Suppressor macrophage (primary cell): ENCODE measurements around the gene EEIG2.
A peak's percentile ranks its signal among the peaks of the same experiment; 100 is the strongest.

Experiments used
- DNase-seq, 4 experiments: peaks; one replicate each; pipeline ENCODE4 v3.0.0-alpha.2; 2020 to 2022

The EEIG2 gene

DNA sequence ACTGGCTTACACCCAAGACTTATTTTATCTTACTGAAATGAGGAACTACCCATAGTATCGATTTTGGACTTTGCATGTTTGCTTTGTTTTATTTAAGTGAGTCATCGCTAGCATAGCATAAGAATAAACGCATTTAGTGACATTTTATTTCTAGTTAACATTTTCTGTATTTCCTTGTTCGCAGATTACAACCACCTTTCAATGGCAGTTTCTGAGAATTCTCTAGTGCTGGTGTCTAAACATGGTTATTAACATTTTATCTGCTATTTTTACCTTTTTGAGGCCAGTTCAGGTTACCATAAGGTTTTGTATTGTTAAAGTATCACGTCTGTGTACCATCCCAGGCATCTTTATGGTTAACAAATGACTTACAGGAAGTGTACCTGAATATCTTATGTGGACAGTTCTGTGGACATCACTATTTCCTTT lies 24.5 kb downstream of the EEIG2 start:
- DNase-seq, result peak in 2 of 4 experiments; percentile 58 to 65

DNA sequence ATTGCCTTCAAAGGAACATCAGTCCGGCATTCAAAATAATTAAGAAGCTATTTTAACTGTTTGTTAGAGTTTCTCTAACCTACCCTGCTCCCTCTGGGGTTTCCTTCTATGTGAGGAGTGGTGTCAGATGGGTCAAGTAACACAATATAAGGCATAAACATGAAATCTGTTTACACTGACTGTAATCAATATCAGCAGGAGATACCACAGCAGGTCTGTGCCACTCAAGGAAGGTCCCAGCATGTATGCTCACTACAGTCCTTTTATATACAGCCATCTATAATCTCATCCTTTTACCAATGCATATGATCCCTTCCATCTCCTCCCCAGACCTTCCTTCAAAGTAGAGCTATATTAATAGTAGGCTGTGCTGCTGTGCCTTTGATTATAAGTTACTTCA lies 25.4 kb downstream of the EEIG2 start:
- DNase-seq, result no peak

DNA sequence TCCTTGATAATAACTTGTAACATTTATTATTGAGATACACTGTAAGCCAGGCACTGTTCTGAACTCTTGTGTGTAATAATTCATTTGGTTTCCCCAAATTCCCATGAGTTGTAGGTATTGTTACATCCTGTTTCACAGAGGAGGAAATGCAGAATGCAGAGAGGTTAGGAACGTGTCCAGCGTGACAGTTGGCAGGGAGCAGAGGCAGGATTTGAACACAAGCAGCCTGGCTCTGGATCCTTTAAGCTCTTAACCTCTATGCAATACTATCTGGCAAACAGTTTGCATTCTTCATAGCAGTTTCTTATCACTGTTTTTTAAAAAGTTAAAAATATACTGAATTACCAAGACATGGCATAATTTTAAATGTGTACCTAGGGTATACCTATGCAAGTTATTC lies 30.5 kb downstream of the EEIG2 start:
- peak in 3 of 4 experiments; percentile 25 to 31 (median 28) for DNase-seq

DNA sequence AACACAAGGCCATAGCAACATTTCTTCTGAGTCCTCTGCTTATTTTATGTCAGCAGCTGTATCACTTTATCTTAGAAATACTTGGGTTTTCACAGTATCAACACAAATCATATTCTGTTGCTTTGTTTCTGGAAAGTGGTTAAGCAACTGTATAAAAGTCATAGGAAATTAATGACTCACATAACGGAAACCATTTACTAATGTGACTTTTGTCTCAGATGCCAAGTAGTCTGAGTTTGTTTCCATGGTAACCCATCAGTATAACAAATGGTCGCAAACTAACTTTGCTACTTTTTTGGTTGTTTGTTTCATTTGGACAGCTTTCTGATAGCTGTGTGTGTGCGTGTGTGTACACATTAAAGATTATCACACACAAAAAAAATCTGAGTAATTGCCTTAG lies 31.1 kb downstream of the EEIG2 start:
- peak; percentile 38 to 92 (median 64) for DNase-seq

DNA sequence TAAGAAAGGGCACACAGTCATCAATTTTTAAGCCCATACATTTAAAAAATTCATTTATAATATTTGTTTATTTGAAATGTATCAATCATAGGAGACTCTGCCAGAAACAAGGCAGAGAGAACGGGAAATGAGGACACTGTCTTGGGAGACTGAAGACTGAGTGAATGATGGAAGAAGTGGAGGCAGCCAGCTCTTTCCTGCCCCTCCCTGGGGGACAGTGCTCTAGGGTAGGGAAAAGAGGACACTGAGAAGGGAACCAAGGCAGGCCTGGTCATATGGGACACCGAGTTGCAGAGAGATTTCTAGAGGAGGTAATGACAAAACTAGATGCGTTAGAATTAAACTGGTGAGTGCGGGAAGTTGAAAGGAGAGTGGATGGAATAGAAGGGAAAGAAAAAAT lies 31.6 kb downstream of the EEIG2 start:
- DNase-seq, result peak; percentile 26 to 53 (median 39)

DNA sequence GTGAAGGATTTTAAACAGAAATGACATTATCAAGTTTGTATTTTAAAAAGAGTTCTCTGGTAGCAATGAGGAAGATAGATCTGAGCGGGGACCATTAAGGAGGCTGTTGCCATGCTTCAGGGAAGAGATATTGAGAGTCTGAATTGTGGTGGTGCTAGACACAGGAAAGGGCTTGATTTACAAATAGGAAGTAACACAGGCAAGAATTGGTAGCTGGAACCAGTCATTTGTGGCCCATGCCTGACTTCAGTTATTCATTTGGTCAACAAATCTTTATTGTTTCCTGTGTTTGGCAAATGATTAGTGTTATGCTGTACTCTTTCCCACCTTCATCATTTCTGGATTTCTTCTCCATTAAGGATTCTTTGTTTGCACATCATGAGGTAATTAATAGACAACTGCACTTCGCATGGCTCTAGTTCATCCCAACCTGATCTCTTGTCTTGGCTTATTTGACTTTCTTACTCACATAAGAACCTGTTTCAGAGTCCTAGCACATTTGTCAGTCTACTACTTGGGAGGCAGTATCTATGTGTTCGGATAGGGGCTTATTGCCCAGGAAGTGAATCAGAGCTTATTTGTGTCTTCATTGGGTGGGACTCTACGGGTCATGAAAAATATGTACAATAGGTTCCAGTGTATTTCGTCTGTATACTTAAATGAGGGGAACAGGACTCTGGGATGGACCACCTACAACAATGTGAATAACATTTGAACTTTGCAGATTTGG lies 32.3 kb downstream of the EEIG2 start:
- DNase-seq, result peak; percentile 18 to 66 (median 49)

DNA sequence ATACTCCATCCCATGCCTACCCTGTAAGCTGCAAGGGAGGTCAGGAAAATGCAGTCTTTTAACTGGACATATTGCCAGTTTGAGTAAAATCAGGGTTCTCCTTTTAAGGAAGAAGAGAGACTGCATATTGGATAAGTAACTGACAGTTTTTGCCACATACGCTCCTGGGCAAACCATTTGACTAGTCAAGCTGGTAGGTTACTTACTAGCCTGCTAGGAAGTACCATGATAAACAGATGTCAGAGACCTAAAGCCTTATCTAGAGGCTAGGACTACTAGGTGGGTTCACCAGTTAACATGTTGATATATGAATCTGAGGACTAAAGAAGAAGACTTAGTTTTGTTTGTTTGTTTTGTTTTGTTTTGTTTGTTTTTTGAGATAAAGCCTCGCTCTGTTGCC lies 33.5 kb downstream of the EEIG2 start:
- no peak for DNase-seq

DNA sequence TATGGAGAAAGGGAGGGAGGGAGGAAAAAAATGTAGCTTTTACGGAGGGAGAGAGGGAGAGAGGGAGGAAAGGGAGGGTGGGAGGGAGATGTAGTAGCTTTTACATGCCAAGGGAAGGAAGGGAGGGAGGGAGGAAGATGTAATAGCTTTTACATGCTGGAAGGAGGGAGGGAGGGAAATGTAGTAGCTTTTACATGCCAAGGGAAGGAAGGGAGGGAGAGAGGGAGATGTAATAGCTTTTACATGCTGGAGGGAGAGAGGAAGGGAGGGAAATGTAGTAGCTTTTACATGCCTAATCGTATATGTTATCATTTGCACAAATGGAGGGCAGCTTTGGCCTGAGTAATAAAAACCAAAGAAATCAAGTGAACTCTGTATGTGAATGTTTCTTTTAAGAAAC lies 35.6 kb downstream of the EEIG2 start:
- no peak for DNase-seq

DNA sequence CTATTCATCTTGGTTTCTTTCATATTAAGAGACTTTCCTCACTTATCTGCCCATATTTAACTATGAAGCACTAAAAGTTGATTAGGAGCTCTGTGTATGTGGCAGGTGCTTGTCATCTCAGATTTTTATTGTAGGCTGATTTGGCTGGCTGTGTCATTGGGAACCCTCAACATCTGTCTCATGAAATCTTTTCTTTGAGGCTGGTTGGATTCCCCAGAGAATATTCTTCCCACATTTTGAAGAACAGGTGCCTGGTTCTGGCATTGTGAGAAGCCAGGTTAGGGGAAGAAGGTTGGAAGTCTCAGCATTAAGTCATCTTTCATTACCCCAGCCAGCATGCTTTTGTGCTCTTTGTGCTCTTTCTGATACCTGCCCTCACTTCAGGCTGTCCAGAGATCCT lies 37.1 kb downstream of the EEIG2 start:
- no peak for DNase-seq

DNA sequence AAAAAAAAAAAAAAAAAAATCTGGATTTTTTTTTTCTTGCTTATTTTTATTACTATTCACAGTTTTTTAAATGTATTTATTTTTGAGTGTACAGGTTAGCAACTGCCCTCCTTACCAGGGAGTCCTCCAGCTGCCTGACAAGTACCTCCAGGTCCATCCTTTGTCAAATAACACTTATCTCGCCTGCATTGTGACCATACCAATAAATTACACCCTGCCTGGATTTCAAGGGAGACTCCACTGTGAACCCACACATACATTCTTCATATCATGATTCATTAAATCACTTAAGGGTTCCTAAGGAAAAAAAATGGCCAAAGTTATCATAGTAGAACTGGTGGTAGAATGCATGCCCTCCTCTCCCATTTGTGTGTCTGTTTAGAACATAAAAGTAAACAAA lies 38.4 kb downstream of the EEIG2 start:
- DNase-seq, result no peak

DNA sequence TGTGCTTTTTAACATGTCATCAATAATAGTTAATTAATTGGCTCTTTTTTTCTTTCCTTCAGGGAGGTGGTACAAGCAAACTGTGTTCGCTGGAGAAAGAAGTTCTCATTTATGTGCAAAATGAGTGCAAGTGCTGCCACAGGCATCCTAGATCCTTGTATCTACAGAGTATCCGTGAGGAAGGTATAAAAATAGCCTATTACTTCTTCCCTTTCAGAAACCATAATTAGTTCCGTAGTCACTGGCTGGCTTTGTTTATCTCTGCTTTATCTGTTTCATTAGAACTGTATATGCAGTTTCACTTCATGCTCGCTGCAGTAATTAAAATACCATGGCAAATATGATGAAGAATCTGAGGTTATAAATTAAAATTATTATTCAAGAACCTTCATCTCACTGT lies 40.6 kb downstream of the EEIG2 start:
- no peak for DNase-seq

DNA sequence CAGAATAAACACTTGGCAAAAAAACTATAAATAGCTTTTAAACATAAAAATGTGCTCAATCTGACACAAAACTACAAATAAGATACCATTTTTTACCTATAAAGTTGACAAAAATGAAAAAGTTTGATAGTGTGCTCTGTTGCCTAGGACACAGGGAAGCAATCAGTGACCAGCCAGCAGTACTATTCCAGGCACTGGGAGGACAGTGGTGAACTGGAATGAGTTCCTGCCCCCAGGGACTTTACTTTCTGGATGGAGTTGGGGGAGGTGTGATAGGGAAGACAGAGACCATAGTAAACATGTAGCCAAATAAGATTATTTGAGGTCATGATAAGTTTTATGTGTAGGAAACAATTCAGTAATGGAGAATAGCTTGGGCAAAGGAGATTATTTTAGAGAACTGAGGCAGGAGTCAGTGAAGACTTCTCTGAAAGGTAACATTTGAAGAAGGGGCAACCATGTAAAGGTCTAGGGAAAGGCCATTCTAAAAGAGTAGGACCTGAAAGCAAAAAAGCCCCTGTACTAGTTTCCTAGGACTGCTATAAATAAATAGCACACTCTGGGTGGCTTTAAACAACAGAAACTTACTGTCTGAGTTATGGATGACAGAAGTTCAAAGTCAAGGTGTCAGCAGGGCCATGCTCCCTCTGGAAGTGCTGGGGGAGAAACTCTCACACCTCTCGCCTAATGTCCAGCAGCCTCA lies 42.0 kb downstream of the EEIG2 start:
- DNase-seq, result no peak

DNA sequence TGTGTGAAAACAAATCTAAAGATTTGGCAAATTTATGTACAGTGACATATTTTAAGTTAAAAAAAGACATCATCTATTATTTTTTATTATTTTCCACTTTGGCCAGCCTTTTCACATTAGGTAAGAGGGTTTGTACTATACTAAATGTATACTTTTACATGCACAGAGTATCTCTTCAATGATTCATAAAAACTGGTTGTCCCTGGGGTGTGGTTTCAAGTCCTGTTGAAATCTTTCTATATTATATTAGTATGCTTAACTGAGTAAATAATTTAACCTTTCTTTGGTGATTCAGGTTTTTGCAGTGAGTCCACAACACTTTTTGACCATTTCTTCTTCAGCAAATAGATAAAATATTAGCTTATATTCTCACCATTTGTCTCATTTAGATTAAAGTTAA lies 45.7 kb downstream of the EEIG2 start:
- no peak for DNase-seq

DNA sequence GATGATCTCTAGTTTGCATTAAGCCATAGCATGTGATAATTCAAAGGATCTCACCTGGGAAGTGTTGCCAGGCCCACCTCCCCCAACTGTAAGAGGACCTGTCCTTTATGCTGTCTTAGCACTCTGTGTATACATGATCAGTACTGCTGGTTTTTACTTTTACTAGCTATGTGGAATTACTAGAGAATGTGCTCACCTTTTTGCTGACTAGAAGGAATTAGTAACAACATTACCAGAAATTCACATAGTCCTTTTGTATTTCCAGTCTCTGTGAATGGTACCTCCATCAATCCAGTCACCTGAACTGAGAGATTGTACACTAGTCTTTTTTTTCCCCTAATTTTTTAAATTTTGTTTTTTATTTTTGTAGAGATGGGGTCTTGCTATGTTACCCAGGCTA lies 46.6 kb downstream of the EEIG2 start:
- no peak for DNase-seq

DNA sequence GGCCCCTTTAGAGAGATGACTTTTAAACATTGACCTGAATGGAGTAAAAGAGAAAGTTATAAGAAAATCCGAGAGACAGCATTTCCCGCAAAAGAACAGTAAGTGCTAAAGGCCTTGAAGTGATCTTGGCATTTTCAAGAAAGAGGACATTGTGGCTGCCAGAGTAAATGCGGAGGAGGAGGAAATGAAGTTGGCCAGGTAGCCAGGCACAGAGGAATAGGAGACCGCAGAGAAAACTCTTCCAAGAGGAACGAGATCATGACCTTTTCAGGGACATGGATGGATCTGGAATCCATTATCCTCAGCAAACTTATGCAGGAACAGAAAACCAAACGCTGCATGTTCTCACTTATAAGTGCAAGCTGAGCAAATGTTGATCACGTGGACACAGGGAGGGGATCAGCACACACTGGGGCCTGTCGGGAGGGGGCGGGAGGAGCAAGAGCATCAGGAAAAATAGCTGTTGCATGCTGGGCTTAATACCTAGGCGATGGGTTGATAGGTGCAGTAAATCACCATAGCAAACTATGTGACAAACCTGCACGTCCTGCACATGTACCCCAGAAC lies 49.7 kb downstream of the EEIG2 start:
- DNase-seq, result no peak
